A549 (cell line): ENCODE measurements around the gene URGCP. TPM values are rescaled to one million over a fixed set of nuclear protein-coding genes. Genes with fewer than 3 reads are reported as not detected.
"Not testable (repeated sequence)": the region's sequence is repeated elsewhere in the genome, so short reads cannot be mapped to it uniquely, and the experiment has no call there.

Experiments
- ATAC-seq, 2 experiments: fragments of 200-7000 bp in 1 of 2; fragments of >200 bp in 1 of 2; cut with Nextera tagmentation in 1 of 2; cut with Tn5 transposase in 1 of 2; 3 replicates each; pipeline versions ENCODE4 v1.8.0 to v1.9.1; 2018 to 2020; ENCODE audit warnings: mild to moderate bottlenecking in 1 of 2, moderate library complexity in 1 of 2
- CTCF ChIA-PET: fragments of 300-600 bp; sonication (Branson Sonifier 250); formaldehyde crosslinking; extraction: SDS; loops from one replicate; lab custom pipeline; 2021; ENCODE audit warnings: antibody characterized with exemption, inconsistent platforms; lab: Yijun Ruan, JAX
- POLR2A ChIA-PET: fragments of 350-600 bp; formaldehyde crosslinking; extraction: SDS; loops from one replicate; lab custom pipeline; 2021; ENCODE audit warnings: antibody characterized with exemption, inconsistent platforms; lab: Yijun Ruan, JAX
- DNase-seq, 2 experiments: peaks; one replicate each; pipeline versions ENCODE4 v3.0.0 to v3.0.0-alpha.2; 2011 to 2016; ENCODE audit warnings: low read depth in 1 of 2, low spot score in 1 of 2
- FAIRE-seq: peaks from 2 replicates; lab custom pipeline; 2011; peaks lifted over from hg19 to GRCh38; lab: Jason Lieb, UNC
- H3K27ac ChIP-seq, 2 experiments: fragments of >200 bp; sonication (Bioruptor Twin); formaldehyde crosslinking; 3 replicates each; pipeline ENCODE4 v1.5.1; 2016 to 2017
- H3K4me1 ChIP-seq: fragments of >200 bp; sonication (Bioruptor Twin); formaldehyde crosslinking; 3 replicates; pipeline ENCODE4 v1.6.1; 2016
- H3K4me2 ChIP-seq: fragments of >200 bp; sonication (Bioruptor Twin); formaldehyde crosslinking; 3 replicates; pipeline ENCODE4 v1.6.1; 2016
- H3K4me3 ChIP-seq: fragments of >200 bp; sonication (Bioruptor Twin); formaldehyde crosslinking; 3 replicates; pipeline ENCODE4 v1.5.1; 2016
- H3K9me3 ChIP-seq: fragments of >200 bp; sonication (Bioruptor Twin); formaldehyde crosslinking; 3 replicates; pipeline ENCODE4 v1.6.1; 2016
- CHD4 ChIP-seq: fragments of 200-600 bp; sonication (generic); IDR thresholded peaks from 2 replicates; pipeline ENCODE4 v1.6.1; 2016; ENCODE audit warnings: antibody characterized with exemption, mild to moderate bottlenecking, borderline replicate concordance
- FOSL2 ChIP-seq, 2 experiments: fragments of 450-650 bp in 1 of 2; fragments of >200 bp in 1 of 2; sonication (Bioruptor Twin) in 1 of 2; formaldehyde crosslinking; IDR thresholded peaks; 2 replicates each; pipeline versions ENCODE4 v1.5.0 to v1.6.1; 2016 to 2020; ENCODE audit warnings: mild to moderate bottlenecking in 1 of 2, moderate library complexity in 1 of 2
- NPAS2 ChIP-seq: fragments of 250-450 bp; sonication (Bioruptor Pico); IDR thresholded peaks from 2 replicates; pipeline ENCODE4 v1.8.0; 2022; ENCODE audit warnings: mild to moderate bottlenecking, moderate library complexity, borderline replicate concordance
- NR3C1 ChIP-seq: fragments of >200 bp; sonication (Bioruptor Twin); formaldehyde crosslinking; IDR thresholded peaks from 3 replicates; pipeline ENCODE4 v1.6.1; 2017
- ZSCAN20 ChIP-seq: fragments of 250-450 bp; sonication (Bioruptor Pico); IDR thresholded peaks from 2 replicates; pipeline ENCODE4 v1.8.0; 2022; ENCODE audit warnings: mild to moderate bottlenecking, moderate library complexity
- WGBS: methylation state at CpG from one replicate; pipeline ENCODE4 v1.1.6; 2017; ENCODE audit errors: missing lambda C conversion rate; 5-methylcytosine and 5-hydroxymethylcytosine counted together
- polyA plus RNA-seq, 4 experiments: library from polyadenylated mRNA; depleted of rRNA in 3 of 4; stranded (reverse); fragments of >200 nt; fragmentation: RNase III in 1 of 4; extraction: RNeasy Plus Mini Kit Qiagen cat#74134 plus additional on column Dnase treatment in 1 of 4; gene quantifications; 2 replicates in 3 of 4; 3 replicates in 1 of 4; pipeline ENCODE4 v1.2.3, GENCODE V29; 2011 to 2017
- small RNA-seq, 6 experiments: library from RNA; depleted of rRNA; stranded (forward); fragments of <200 nt; gene quantifications; one replicate each; pipeline ENCODE3, GENCODE V24; 2012
- TF ChIP-seq, protein P1 (sequence below): fragments of 250-450 bp; sonication (Bioruptor Pico); IDR thresholded peaks from 2 replicates; pipeline ENCODE4 v1.5.0; 2020; ENCODE audit warnings: low read depth, mild to moderate bottlenecking, moderate library complexity

Gene URGCP
- polyA plus RNA-seq, 2 of the 4 experiments (the other 2 are of a cell fraction), result 19.7 to 20.2 TPM

DNA sequence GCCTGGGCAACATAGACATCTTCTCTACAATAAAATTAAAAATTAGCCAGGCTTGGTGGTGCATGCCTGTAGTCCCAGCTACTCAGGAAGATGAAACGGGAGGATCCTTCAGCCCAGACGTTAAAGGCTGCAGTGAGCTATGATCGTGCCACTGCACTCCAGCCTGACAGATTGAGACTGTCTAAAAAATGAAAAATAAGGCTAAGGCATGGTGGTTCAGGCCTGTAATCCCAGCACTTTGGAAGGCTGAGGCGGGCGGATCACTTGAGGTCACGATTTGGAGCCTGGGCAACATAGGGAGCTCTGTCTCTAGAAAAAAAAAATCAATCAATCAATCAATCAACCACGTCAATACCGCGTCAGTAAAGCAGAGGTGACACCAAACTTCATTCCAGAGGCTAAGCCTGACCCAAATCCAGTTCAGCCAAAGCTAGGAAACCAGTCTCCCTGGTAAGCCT is 68.2 kb downstream of the URGCP start:
- peak in 1 of 2 experiments; percentile 47; a peak in 1 of 6 replicates for ATAC-seq
- CTCF ChIA-PET, result interaction anchor here (0.5 to 5.2 kb wide), 67 partner anchors 10 to 1897 kb away, joined by 3 to 86 read pairs (median 5); partner anchors contain the start of genes BLVRA, COA1, MRPS24 and STK17A

GRCh38 chr7:43834463-43835251 is 71.7 kb downstream of the URGCP start:
- ATAC-seq, result no peak
- DNase-seq, result peak in 1 of 2 experiments; percentile 66
- 72% methylated on average over 8 of the region's 8 CpGs for WGBS

More for the DNA sequence above, 68.2 kb downstream of the URGCP start:
- FAIRE-seq (no peak), DNase-seq (no peak)
- WGBS, result 65% methylated on average over 9 of the region's 9 CpGs
- Histone ChIP-seq H3K9me3 (no peaks in the 10 kb centered on the region), H3K27ac (peak overlapping the region; percentile 42 to 76; a peak in 4 of 6 replicates), H3K4me3 (no peak overlapping the region; the same call in 2 of the 3 replicates), H3K4me1 (peaks cover 3% of the 10 kb centered on the region; the same call in 1 of the 3 replicates), H3K4me2 (peak overlapping the region; percentile 72)
- POLR2A ChIA-PET, result interaction anchor here (0.8 to 1.2 kb wide), 2 partner anchors 109 to 255 kb away, joined by 3 to 4 read pairs; partner anchors contain the start of genes COA1 and STK17A
- TF ChIP-seq ZSCAN20 (CRISPR knock-in tag) (no peak), CHD4 (no peak), NPAS2 (no peak), NR3C1 (no peak)

GRCh38 chr7:43830917-43831316 is 75.5 kb downstream of the URGCP start:
- POLR2A ChIA-PET, H3K4me3 ChIP-seq, DNase-seq, ATAC-seq, FAIRE-seq, H3K4me2 ChIP-seq, H3K4me1 ChIP-seq, H3K9me3 ChIP-seq, H3K27ac ChIP-seq: not testable (repeated sequence)
- CTCF ChIA-PET, result interaction anchor here (0.7 to 7.5 kb wide), 4 partner anchors 7 to 249 kb away, joined by 3 to 86 read pairs (median 4); no protein-coding TSS in a partner anchor

More at GRCh38 chr7:43834463-43835251, 71.7 kb downstream of the URGCP start:
- TF ChIP-seq FOSL2 (IDR thresholded peaks at IDR 0.05) (no peak), FOSL2 (CRISPR knock-in tag; IDR thresholded peaks at IDR 0.05) (peak; percentile 91)
- TF ChIP-seq, protein P1, sequence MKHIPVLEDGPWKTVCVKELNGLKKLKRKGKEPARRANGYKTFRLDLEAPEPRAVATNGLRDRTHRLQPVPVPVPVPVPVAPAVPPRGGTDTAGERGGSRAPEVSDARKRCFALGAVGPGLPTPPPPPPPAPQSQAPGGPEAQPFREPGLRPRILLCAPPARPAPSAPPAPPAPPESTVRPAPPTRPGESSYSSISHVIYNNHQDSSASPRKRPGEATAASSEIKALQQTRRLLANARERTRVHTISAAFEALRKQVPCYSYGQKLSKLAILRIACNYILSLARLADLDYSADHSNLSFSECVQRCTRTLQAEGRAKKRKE (CRISPR knock-in tag), result no peak
- ChIA-PET CTCF (interaction anchor here (0.6 to 3.1 kb wide), 7 partner anchors 9 to 387 kb away, joined by 3 to 16 read pairs (median 3); partner anchors contain the start of gene STK17A), POLR2A (interaction anchor here (1.1 kb wide), 1 partner anchor 105 kb away, joined by 5 read pairs; the partner anchor contains the start of gene COA1)
- no peaks in the 10 kb centered on the region for H3K9me3 ChIP-seq
- FAIRE-seq, result no peak
- peaks cover 3% of the 10 kb centered on the region; the same call in 1 of the 3 replicates for H3K4me1 ChIP-seq
- peak overlapping the region; percentile 46 for H3K4me2 ChIP-seq
- H3K4me3 ChIP-seq, result 0 out of 3 replicates have a peak overlapping the region, but pooled peaks have one; percentile 20
- peak overlapping the region in 1 of 2 experiments; percentile 39; a peak in 1 of 6 replicates for H3K27ac ChIP-seq

Small RNA genes within 50 kb of the gene (small RNA-seq; reads per million reads assigned to genes)
- 0 to 3.4 (median 1.4) reads per million in 6 experiments for gene MRPS24

Other genes with a start within 250 kb of the URGCP start
- 57.5 and 84.0 TPM in 2 replicates for gene COA1, start 177.1 kb downstream of the URGCP start, polyA plus RNA-seq (2011; rRNA removed)
- 91.3 to 94.6 TPM (median 91.4 TPM) in 3 replicates for gene COA1, start 177.1 kb downstream of the URGCP start, polyA plus RNA-seq (2017; fragmentation: RNase III; extraction: RNeasy Plus Mini Kit Qiagen cat#74134 plus additional on column Dnase treatment)
- 71.3 and 85.4 TPM in 2 replicates for gene BLVRA, start 147.9 kb downstream of the URGCP start, polyA plus RNA-seq (2011; rRNA removed)
- 65.2 to 76.5 TPM (median 68.5 TPM) in 3 replicates for gene BLVRA, start 147.9 kb downstream of the URGCP start, polyA plus RNA-seq (2017; fragmentation: RNase III; extraction: RNeasy Plus Mini Kit Qiagen cat#74134 plus additional on column Dnase treatment)
- 170 and 217 TPM in 2 replicates for gene MRPS24, start 37.1 kb downstream of the URGCP start, polyA plus RNA-seq (2011; rRNA removed)
- gene MRPS24, start 37.1 kb downstream of the URGCP start, polyA plus RNA-seq (2017; fragmentation: RNase III; extraction: RNeasy Plus Mini Kit Qiagen cat#74134 plus additional on column Dnase treatment), result 219 to 232 TPM (median 226 TPM) in 3 replicates
- 14.0 and 17.6 TPM in 2 replicates for gene UBE2D4, start 19.8 kb upstream of the URGCP start, polyA plus RNA-seq (2011; rRNA removed)
- 7.9 to 9.0 TPM (median 8.4 TPM) in 3 replicates for gene UBE2D4, start 19.8 kb upstream of the URGCP start, polyA plus RNA-seq (2017; fragmentation: RNase III; extraction: RNeasy Plus Mini Kit Qiagen cat#74134 plus additional on column Dnase treatment)
- gene SPDYE1, start 91.3 kb upstream of the URGCP start, polyA plus RNA-seq (2011; rRNA removed), result not detected in 2 replicates
- not detected in 3 replicates for gene SPDYE1, start 91.3 kb upstream of the URGCP start, polyA plus RNA-seq (2017; fragmentation: RNase III; extraction: RNeasy Plus Mini Kit Qiagen cat#74134 plus additional on column Dnase treatment)
- gene DBNL, start 138.1 kb upstream of the URGCP start, polyA plus RNA-seq (2011; rRNA removed), result 41.8 and 41.9 TPM in 2 replicates
- 85.0 to 95.9 TPM (median 95.0 TPM) in 3 replicates for gene DBNL, start 138.1 kb upstream of the URGCP start, polyA plus RNA-seq (2017; fragmentation: RNase III; extraction: RNeasy Plus Mini Kit Qiagen cat#74134 plus additional on column Dnase treatment)
- not detected in 2 replicates for gene PGAM2, start 159.0 kb upstream of the URGCP start, polyA plus RNA-seq (2011; rRNA removed)
- not detected in 3 replicates for gene PGAM2, start 159.0 kb upstream of the URGCP start, polyA plus RNA-seq (2017; fragmentation: RNase III; extraction: RNeasy Plus Mini Kit Qiagen cat#74134 plus additional on column Dnase treatment)
- gene POLM, start 175.9 kb upstream of the URGCP start, polyA plus RNA-seq (2011; rRNA removed), result 4.6 and 6.4 TPM in 2 replicates
- 5.5 to 7.3 TPM (median 6.6 TPM) in 3 replicates for gene POLM, start 175.9 kb upstream of the URGCP start, polyA plus RNA-seq (2017; fragmentation: RNase III; extraction: RNeasy Plus Mini Kit Qiagen cat#74134 plus additional on column Dnase treatment)
- gene AEBP1, start 197.7 kb upstream of the URGCP start, polyA plus RNA-seq (2011; rRNA removed), result not detected in 2 replicates
- gene AEBP1, start 197.7 kb upstream of the URGCP start, polyA plus RNA-seq (2017; fragmentation: RNase III; extraction: RNeasy Plus Mini Kit Qiagen cat#74134 plus additional on column Dnase treatment), result not detected in 3 replicates
- 126 and 132 TPM in 2 replicates for gene POLD2, start 217.0 kb upstream of the URGCP start, polyA plus RNA-seq (2011; rRNA removed)
- gene POLD2, start 217.0 kb upstream of the URGCP start, polyA plus RNA-seq (2017; fragmentation: RNase III; extraction: RNeasy Plus Mini Kit Qiagen cat#74134 plus additional on column Dnase treatment), result 138 TPM in 3 replicates
- gene MYL7, start 234.7 kb upstream of the URGCP start, polyA plus RNA-seq (2011; rRNA removed), result not detected in 2 replicates
- not detected in 3 replicates for gene MYL7, start 234.7 kb upstream of the URGCP start, polyA plus RNA-seq (2017; fragmentation: RNase III; extraction: RNeasy Plus Mini Kit Qiagen cat#74134 plus additional on column Dnase treatment)